OCI-LY7 (cell line): ENCODE results near the gene GAREM1.

Experiments
- CTCF ChIP-seq: fragments of 200-600 bp; sonication (generic); conservative IDR thresholded peaks from 2 replicates; pipeline ENCODE4 v1.5.1; 2014; ENCODE audit warnings: mild to moderate bottlenecking, antibody characterized with exemption, low read length, moderate library complexity, mixed read lengths
- EZH2phosphoT487 ChIP-seq: fragments of 200-600 bp; sonication (generic); IDR thresholded peaks from 2 replicates; pipeline ENCODE4 v1.6.1; 2018; ENCODE audit warnings: low read depth, borderline replicate concordance, mild to moderate bottlenecking, mixed run types, antibody characterized with exemption, low read length, moderate library complexity, mixed read lengths

- TF ChIP-seq CTCF (no peak), EZH2phosphoT487 (no peak)
Observed at GRCh38 chr18:32391126-32391525, 79.6 kb downstream of the GAREM1 start.
